Keratinocyte (primary cell): ENCODE results near the gene DCTN3.

Source experiments
- EZH2 ChIP-seq: IDR thresholded peaks from one replicate; pipeline ENCODE4 v1.6.1; 2012; ENCODE audit warnings: inconsistent platforms, mild to moderate bottlenecking, low read length, moderate library complexity
- TF ChIP-seq, protein P1 (sequence below), 3 experiments: IDR thresholded peaks in 1 of 3; conservative IDR thresholded peaks in 1 of 3; optimal IDR thresholded peaks in 1 of 3; 2 replicates in 2 of 3; 3 replicates in 1 of 3; pipeline versions ENCODE3 to v1.5.1; 2011; ENCODE audit warnings: low read length in 3 of 3, mild to moderate bottlenecking in 3 of 3, moderate library complexity in 2 of 3, control low read depth in 1 of 3, inconsistent platforms in 1 of 3; ENCODE audit not compliant: insufficient read depth in 2 of 3; ENCODE audit errors: extremely low read depth in 1 of 3

DNA sequence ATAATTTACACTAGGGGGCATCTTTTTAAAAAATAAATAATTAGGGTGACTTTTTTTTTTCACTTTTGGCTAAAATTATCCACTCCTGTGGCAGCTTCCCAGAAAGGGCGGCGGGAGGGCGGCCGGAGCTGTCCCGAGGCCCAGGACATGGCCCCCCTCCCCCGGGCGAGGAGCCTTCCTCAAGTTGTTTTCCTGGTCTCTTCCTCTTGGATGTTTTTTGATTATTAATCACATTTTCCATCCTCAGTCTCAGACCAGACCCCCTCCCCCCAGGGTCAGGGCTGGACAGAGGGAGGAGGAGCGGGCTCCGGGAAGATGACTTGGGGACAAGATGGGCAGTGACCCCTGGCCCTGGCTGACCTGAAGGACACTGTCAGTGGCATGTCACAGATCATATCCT lies 26.1 kb downstream of the DCTN3 start:
- TF ChIP-seq, protein P1, sequence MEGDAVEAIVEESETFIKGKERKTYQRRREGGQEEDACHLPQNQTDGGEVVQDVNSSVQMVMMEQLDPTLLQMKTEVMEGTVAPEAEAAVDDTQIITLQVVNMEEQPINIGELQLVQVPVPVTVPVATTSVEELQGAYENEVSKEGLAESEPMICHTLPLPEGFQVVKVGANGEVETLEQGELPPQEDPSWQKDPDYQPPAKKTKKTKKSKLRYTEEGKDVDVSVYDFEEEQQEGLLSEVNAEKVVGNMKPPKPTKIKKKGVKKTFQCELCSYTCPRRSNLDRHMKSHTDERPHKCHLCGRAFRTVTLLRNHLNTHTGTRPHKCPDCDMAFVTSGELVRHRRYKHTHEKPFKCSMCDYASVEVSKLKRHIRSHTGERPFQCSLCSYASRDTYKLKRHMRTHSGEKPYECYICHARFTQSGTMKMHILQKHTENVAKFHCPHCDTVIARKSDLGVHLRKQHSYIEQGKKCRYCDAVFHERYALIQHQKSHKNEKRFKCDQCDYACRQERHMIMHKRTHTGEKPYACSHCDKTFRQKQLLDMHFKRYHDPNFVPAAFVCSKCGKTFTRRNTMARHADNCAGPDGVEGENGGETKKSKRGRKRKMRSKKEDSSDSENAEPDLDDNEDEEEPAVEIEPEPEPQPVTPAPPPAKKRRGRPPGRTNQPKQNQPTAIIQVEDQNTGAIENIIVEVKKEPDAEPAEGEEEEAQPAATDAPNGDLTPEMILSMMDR (optimal IDR thresholded peaks at IDR 0.05 in 1 of 3, IDR thresholded peaks at IDR 0.05 in 1 of 3, conservative IDR thresholded peaks at IDR 0.05 in 1 of 3; ENCODE audit: extremely low read depth in 1 of 3, insufficient read depth in 2 of 3, low read length in 3 of 3): no peak
- no peak for TF ChIP-seq EZH2
